ENCODE data around the gene PDE4D.

GRCh38 chr5:59783264-59783663 is 110.3 kb downstream of the PDE4D start:
- TF ChIP-seq POLR2AphosphoS5 (IDR thresholded peaks at IDR 0.05; ENCODE audit: low read depth, low read length) (no peak), POLR2A (IDR thresholded peaks at IDR 0.05; ENCODE audit: low read depth, low read length) (no peak), TAF1 (IDR thresholded peaks at IDR 0.05; ENCODE audit: borderline replicate concordance, low read depth, low read length) (no peak)
